ENCODE data around the gene FIP1L1.

DNA sequence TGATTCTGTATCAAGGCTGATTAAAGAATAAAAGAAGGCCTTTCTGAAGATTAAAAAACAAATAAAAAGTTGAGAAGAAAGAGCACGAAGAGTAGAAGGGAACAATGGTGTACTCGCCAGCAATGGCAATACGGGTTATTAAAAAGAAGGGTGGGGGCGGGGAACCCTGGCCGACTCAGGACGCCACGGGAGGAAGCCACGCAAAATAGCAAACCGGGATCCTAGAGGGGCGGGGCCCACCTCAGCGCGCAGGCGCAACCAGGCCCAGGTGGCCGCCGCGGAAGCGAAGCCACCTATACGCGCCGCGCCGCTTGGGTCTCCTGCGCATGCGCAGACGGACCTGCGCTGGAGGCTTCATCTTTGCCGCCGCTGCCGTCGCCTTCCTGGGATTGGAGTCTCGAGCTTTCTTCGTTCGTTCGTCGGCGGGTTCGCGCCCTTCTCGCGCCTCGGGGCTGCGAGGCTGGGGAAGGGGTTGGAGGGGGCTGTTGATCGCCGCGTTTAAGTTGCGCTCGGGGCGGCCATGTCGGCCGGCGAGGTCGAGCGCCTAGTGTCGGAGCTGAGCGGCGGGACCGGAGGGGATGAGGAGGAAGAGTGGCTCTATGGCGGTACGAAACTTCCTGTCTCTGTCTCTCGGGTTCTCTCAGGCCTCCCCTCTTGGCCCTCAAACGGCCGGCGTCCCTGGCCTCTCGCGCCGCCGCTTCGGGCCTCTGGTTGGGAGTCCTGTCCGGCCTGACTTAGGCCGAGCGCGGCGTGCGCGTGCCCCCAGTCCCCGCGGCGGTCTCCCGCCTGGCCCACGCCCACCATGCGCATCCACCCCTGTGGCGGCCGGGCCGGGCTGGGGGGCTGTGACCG is at the start of gene FIP1L1:
- TF ChIP-seq EZH2phosphoT487 (IDR thresholded peaks at IDR 0.05; ENCODE audit: low read depth) (no peak), CTCF (IDR thresholded peaks at IDR 0.05; ENCODE audit: low read depth, low read length) (no peak)

Data from OCI-LY3 (cell line).